ENCODE data around the gene FAM114A1. TPM values are rescaled to one million over a fixed set of nuclear protein-coding genes. Genes with fewer than 3 reads are reported as not detected.

Gene FAM114A1
- total RNA-seq, 6 donors from 2014 or later: 27.2 to 92.5 (median 43.1) TPM

DNA sequence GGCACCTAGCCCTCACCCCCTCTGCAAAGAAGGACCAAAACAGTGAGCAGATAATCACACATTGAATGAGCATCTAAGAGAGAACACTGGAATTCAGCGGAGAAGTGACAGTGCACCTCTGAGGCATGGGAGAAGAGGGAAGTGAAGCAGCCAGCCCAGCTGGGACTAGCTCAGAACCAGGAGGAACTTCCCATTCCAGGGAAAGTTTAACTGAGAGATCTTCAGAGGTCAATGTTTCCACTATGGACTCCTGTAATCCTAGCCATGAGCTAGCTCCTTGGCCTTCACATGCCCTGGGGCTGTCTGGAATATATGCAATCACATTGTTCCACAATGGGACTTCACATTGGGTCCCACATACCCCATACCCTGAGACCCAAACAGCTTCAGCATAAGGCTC lies 35.4 kb upstream of the FAM114A1 start:
- peak in 1 of 2 donors; percentile 11 for ATAC-seq (ENCODE audit: low FRiP score in 2 of 2)
- 74 to 82% methylated on average over 1 of the region's 1 CpG for WGBS, 2 donors

DNA sequence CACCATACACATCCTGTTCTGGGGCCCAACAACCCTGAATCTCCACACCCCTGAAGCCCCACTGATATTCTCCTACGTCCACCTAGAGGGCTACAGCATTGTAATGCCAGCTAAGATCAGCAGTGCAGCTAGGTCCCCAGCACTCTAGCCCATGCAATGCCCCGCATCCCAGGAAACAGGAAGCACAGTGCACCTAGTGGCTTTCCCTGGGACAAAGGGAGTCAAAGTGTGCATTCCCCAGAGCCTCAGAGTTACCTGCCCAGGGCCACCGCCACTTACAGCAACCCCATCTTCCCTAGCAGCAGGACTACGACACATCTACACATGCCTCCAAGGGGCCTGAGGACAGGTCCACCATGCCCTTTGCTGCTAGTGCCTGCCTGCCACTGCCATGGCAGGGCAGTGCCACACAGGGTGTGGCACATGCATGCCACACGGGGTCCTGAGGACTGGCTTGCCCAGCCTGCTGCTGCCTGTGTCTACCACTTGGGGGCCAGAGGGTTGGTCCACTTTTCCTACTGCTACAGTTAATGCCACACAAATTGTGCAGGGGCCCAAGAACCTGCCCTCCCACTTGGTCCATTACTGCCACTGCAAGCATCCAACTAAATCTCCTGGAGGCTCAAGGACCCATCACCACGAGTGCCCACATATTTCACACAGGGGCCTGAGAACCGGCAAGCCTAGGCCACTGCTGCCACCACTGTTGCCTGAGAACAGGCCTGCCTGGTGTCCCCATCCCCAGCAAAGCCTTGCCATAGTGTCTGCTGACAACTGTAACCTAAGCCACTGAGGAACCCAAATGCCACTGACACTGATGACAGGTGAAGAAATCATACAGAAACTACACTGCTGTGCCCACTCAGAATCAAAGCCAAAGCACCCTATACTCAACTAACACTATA lies 34.7 kb upstream of the FAM114A1 start:
- no peak for TF ChIP-seq EP300 (IDR thresholded peaks at IDR 0.05)
- no peak for TF ChIP-seq POLR2AphosphoS5 (IDR thresholded peaks at IDR 0.05)
- TF ChIP-seq POLR2A (IDR thresholded peaks at IDR 0.05): no peak
- TF ChIP-seq, protein P1, sequence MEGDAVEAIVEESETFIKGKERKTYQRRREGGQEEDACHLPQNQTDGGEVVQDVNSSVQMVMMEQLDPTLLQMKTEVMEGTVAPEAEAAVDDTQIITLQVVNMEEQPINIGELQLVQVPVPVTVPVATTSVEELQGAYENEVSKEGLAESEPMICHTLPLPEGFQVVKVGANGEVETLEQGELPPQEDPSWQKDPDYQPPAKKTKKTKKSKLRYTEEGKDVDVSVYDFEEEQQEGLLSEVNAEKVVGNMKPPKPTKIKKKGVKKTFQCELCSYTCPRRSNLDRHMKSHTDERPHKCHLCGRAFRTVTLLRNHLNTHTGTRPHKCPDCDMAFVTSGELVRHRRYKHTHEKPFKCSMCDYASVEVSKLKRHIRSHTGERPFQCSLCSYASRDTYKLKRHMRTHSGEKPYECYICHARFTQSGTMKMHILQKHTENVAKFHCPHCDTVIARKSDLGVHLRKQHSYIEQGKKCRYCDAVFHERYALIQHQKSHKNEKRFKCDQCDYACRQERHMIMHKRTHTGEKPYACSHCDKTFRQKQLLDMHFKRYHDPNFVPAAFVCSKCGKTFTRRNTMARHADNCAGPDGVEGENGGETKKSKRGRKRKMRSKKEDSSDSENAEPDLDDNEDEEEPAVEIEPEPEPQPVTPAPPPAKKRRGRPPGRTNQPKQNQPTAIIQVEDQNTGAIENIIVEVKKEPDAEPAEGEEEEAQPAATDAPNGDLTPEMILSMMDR (IDR thresholded peaks at IDR 0.05): no peak
- Histone ChIP-seq H3K27ac (no peak overlapping the region), H3K36me3 (no peaks in the 10 kb centered on the region), H3K4me3 (no peak overlapping the region), H3K27me3 (no peaks in the 10 kb centered on the region), H3K9me3 (peaks cover 3 to 14% (median 6%) of the 10 kb centered on the region in 4 donors), H3K4me1 (no peaks in the 10 kb centered on the region)
- DNase-seq (peak in 1 of 2 donors; percentile 20), ATAC-seq (ENCODE audit: low FRiP score in 2 of 2) (peak in 1 of 2 donors; percentile 46)
- 96 to 100% methylated on average over 2 to 7 of the region's 7 CpGs for WGBS, 2 donors

More for the DNA sequence above, 35.4 kb upstream of the FAM114A1 start:
- Histone ChIP-seq H3K4me3 (no peak overlapping the region), H3K27me3 (no peaks in the 10 kb centered on the region), H3K27ac (no peak overlapping the region), H3K9me3 (peaks cover 3 to 14% (median 6%) of the 10 kb centered on the region in 4 donors), H3K4me1 (no peaks in the 10 kb centered on the region), H3K36me3 (no peaks in the 10 kb centered on the region)
- TF ChIP-seq POLR2AphosphoS5 (IDR thresholded peaks at IDR 0.05) (no peak), POLR2A (IDR thresholded peaks at IDR 0.05) (no peak), EP300 (IDR thresholded peaks at IDR 0.05) (no peak)
- TF ChIP-seq, protein P1 (IDR thresholded peaks at IDR 0.05): no peak
- DNase-seq: no peak

DNA sequence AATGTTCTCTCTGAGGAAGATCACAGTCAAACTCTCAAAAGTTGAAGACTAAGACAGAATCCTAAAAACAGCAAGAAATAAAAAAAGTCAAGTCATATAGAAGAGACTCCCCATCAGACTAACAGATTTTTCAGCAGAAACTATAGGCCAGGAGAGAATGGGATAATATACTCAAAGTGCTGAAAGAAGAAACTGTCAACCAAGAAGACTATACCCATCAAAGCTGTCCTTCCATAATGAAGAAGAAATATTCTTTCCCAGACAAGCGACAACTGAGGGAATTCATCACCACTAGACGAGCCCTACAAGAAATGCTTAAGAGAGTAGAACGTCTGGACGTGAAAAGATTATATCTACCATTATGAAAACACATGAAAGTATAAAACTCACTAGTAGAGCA lies 33.0 kb upstream of the FAM114A1 start:
- ATAC-seq (ENCODE audit: low FRiP score in 2 of 2) (no peak), DNase-seq (no peak)
- WGBS, 2 donors: 91 to 96% methylated on average over 4 of the region's 4 CpGs
- Histone ChIP-seq H3K4me3 (no peak overlapping the region), H3K27me3 (no peaks in the 10 kb centered on the region), H3K36me3 (no peaks in the 10 kb centered on the region), H3K27ac (no peak overlapping the region), H3K4me1 (no peaks in the 10 kb centered on the region), H3K9me3 (peaks cover 3 to 14% (median 6%) of the 10 kb centered on the region in 4 donors)
- TF ChIP-seq POLR2A (IDR thresholded peaks at IDR 0.05) (no peak), EP300 (IDR thresholded peaks at IDR 0.05) (no peak), POLR2AphosphoS5 (IDR thresholded peaks at IDR 0.05) (no peak)
- TF ChIP-seq, protein P1 (IDR thresholded peaks at IDR 0.05): no peak

DNA sequence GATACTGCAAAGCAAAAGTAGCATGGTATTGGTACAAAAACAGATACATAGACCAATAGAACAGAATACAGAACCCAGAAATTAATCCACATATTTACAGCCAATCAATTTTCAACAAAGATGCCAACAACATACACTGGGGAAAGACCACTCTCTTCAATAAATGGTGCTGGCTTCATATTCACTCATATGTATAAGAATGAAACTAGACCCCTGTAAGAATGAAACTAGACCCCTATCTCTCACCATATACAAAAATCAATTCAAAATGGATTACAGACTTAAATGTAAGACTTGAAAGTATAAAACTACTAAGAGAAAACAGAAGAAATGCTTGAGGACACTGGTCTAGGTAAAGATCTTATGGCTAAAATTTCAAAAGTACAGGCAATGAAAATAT lies 30.3 kb upstream of the FAM114A1 start:
- H3K27me3 ChIP-seq: no peaks in the 10 kb centered on the region
- no peak for ATAC-seq (ENCODE audit: low FRiP score in 2 of 2)
- H3K27ac ChIP-seq: no peak overlapping the region
- no peak for TF ChIP-seq POLR2A (IDR thresholded peaks at IDR 0.05)
- TF ChIP-seq EP300 (IDR thresholded peaks at IDR 0.05): no peak
- no peak for TF ChIP-seq POLR2AphosphoS5 (IDR thresholded peaks at IDR 0.05)
- TF ChIP-seq, protein P1 (IDR thresholded peaks at IDR 0.05): no peak
- no peaks in the 10 kb centered on the region for H3K4me1 ChIP-seq
- DNase-seq: no peak
- no peaks in the 10 kb centered on the region for H3K36me3 ChIP-seq
- no peak overlapping the region for H3K4me3 ChIP-seq
- peaks cover 3 to 14% (median 6%) of the 10 kb centered on the region in 4 donors for H3K9me3 ChIP-seq
